PC-9 (cell line): ENCODE results near the gene NEK7. TPM values are rescaled to one million over a fixed set of nuclear protein-coding genes. Genes with fewer than 3 reads are reported as not detected.

Experiments
- BruUV-seq: library from RNA; stranded (reverse); fragments of 400-500 nt; replicated peaks from 2 replicates; lab custom pipeline; 2021; lab: Mats Ljungman, UMichigan
- CTCF ChIA-PET: fragments of 300-600 bp; sonication (Branson Sonifier 250); formaldehyde crosslinking; loops from one replicate; lab custom pipeline; 2022; ENCODE audit warnings: antibody characterized with exemption; lab: Charles Lee
- POLR2A ChIA-PET: fragments of 300-600 bp; sonication (Branson Sonifier 250); formaldehyde crosslinking; loops from one replicate; lab custom pipeline; 2022; ENCODE audit warnings: antibody characterized with exemption; ENCODE audit not compliant: unreplicated experiment; lab: Charles Lee
- DNase-seq, 2 experiments: peaks; one replicate each; pipeline versions ENCODE4 v3.0.0 to v3.0.0-alpha.2; 2015 to 2022; ENCODE audit warnings: mixed read lengths in 1 of 2
- H2AFZ ChIP-seq: fragments of 200-600 bp; sonication (generic); 2 replicates; pipeline ENCODE4 v1.8.1; 2017; ENCODE audit warnings: antibody characterized with exemption
- H3F3A ChIP-seq: fragments of 200-600 bp; sonication (generic); 2 replicates; pipeline ENCODE4 v1.8.1; 2017; ENCODE audit warnings: antibody characterized with exemption, mild to moderate bottlenecking, low read depth; ENCODE audit not compliant: insufficient read depth
- H3K27ac ChIP-seq: fragments of 200-600 bp; sonication (generic); 2 replicates; pipeline ENCODE4 v1.6.1; 2016; ENCODE audit warnings: mixed run types
- H3K27me3 ChIP-seq: fragments of 200-600 bp; sonication (generic); 2 replicates; pipeline ENCODE4 v1.6.1; 2016; ENCODE audit warnings: low read depth, mixed run types; ENCODE audit not compliant: insufficient read depth
- H3K36me3 ChIP-seq: fragments of 200-600 bp; sonication (generic); 2 replicates; pipeline ENCODE4 v1.6.1; 2016; ENCODE audit warnings: low read depth, mixed run types
- H3K4me1 ChIP-seq: fragments of 200-600 bp; sonication (generic); replicated peaks from 2 replicates; pipeline ENCODE4 v1.6.1; 2016; ENCODE audit warnings: mixed run types; ENCODE audit not compliant: insufficient read depth
- H3K4me2 ChIP-seq: fragments of 200-600 bp; sonication (generic); 2 replicates; pipeline ENCODE4 v1.6.1; 2017; ENCODE audit warnings: mixed run types
- H3K4me3 ChIP-seq: fragments of 200-600 bp; sonication (generic); 2 replicates; pipeline ENCODE4 v1.6.1; 2016; ENCODE audit warnings: mixed run types
- H3K79me2 ChIP-seq: fragments of 200-600 bp; sonication (generic); 2 replicates; pipeline ENCODE4 v1.6.1; 2017; ENCODE audit warnings: low read depth, mixed run types
- H3K9me2 ChIP-seq: fragments of 200-600 bp; sonication (generic); 2 replicates; pipeline ENCODE4 v1.8.1; 2017; ENCODE audit warnings: mild to moderate bottlenecking; ENCODE audit not compliant: insufficient read depth
- H3K9me3 ChIP-seq: fragments of 200-600 bp; sonication (generic); 2 replicates; pipeline ENCODE4 v1.8.1; 2016; ENCODE audit warnings: low read depth; ENCODE audit not compliant: insufficient read depth
- H4K20me1 ChIP-seq: fragments of 200-600 bp; sonication (generic); 2 replicates; pipeline ENCODE4 v1.8.1; 2017; ENCODE audit not compliant: insufficient read depth
- CTCF ChIP-seq: fragments of 200-600 bp; sonication (generic); conservative IDR thresholded peaks from 2 replicates; pipeline ENCODE4 v1.6.1; 2017; ENCODE audit warnings: mixed run types, antibody characterized with exemption, mild to moderate bottlenecking, moderate library complexity
- EZH2 ChIP-seq: fragments of 200-600 bp; sonication (generic); IDR thresholded peaks from 2 replicates; pipeline ENCODE4 v1.8.0; 2017; ENCODE audit warnings: antibody characterized with exemption, low read depth
- intact Hi-C: fragments of 100-400 bp; cut with micrococcal nuclease; formaldehyde crosslinking; loops from one replicate; pipeline ENCODE4 v1.10.0; 2022; ENCODE audit not compliant: unreplicated experiment
- total RNA-seq: library from RNA; stranded (reverse); gene quantifications from 2 replicates; pipeline ENCODE4 v1.2.3, GENCODE V29; 2021

The NEK7 gene
- total RNA-seq, 1 experiment from 2014 or later = 67.4 TPM

GRCh38 chr1:198258491-198258890, 101.7 kb downstream of the NEK7 start:
- Histone ChIP-seq H3F3A (no peaks in the 10 kb centered on the region), H3K4me3 (no peak overlapping the region), H3K27me3 (no peaks in the 10 kb centered on the region), H3K9me2 (no peaks in the 10 kb centered on the region), H3K4me2 (no peak overlapping the region), H3K36me3 (no peaks in the 10 kb centered on the region), H3K79me2 (no peaks in the 10 kb centered on the region), H3K9me3 (no peaks in the 10 kb centered on the region), H2AFZ (no peak overlapping the region), H4K20me1 (no peaks in the 10 kb centered on the region), H3K27ac (no peak overlapping the region), H3K4me1 (no peaks in the 10 kb centered on the region)
- intact Hi-C loops = no loop called here
- TF ChIP-seq EZH2 (no peak), CTCF (no peak)
- no TSS peak for BruUV-seq
- ChIA-PET POLR2A (no interaction called here), CTCF (no interaction called here)
- DNase-seq = no peak

DNA sequence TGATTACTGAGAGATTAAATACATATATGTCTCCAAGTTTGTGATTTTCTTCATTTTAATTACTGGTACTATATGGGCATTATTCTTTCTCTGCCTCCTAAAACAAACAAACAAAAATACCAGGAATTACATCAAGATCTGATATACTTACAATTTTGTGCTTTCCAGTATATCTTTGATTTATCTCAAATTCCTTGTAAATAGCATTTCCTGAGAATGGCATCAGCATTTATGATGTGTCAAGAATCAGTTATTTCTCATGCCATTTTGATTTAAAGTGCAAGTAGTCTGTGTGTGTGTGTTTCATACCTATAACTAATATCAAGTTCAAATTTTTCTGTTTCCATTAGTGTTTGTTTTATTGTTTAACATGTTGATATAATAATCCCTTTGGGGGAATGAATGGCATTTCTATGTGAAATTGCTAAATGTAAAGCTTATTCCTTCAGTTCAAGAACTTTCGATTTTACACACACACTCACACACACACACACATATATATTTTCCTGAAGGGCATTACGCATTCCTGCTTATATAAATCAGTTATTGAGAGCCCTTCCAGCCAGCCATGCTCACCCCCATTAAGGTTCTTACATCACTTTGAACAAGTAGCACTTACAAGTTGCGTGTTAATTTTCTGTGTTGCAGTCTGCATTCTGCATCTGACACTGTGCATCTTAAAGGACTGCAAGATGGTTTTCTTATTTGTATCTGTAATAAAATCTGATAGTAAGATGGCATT, 102.7 kb downstream of the NEK7 start:
- POLR2A ChIA-PET = interaction anchor here (0.6 kb wide), 1 partner anchor 18 kb away, joined by 5 read pairs; no protein-coding TSS in a partner anchor
- DNase-seq = no peak

DNA sequence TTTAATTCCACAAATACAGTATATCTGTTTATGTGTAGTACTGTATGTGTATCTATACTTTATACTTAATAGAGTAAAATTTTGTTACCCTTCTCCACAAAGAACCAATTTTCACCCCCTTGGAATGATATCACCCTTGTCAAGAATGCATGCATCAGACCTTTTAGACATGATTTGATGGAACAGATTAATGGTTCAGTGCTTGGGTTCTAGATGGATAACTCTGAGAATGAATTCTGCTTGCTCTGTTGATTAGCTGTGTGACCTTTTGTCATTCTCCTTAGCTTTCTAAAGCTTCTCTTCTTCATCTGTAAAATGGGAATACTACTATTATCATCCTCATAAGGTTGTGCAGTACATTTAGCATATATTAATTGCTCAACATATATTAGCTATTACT, 105.1 kb downstream of the NEK7 start:
- Histone ChIP-seq H3K9me3 (no peaks in the 10 kb centered on the region), H3K79me2 (no peaks in the 10 kb centered on the region), H3K27ac (no peak overlapping the region), H4K20me1 (no peaks in the 10 kb centered on the region), H3K36me3 (no peaks in the 10 kb centered on the region), H3K27me3 (no peaks in the 10 kb centered on the region), H3K4me1 (no peaks in the 10 kb centered on the region), H3K9me2 (no peaks in the 10 kb centered on the region), H2AFZ (no peak overlapping the region), H3K4me3 (no peak overlapping the region), H3K4me2 (no peak overlapping the region), H3F3A (no peaks in the 10 kb centered on the region)
- intact Hi-C loops = no loop called here
- TF ChIP-seq EZH2 = no peak
- TF ChIP-seq CTCF = no peak
- CTCF ChIA-PET = no interaction called here
- no TSS peak for BruUV-seq
- POLR2A ChIA-PET = no interaction called here
- no peak for DNase-seq

More for the DNA sequence above, 102.7 kb downstream of the NEK7 start:
- Histone ChIP-seq H3K79me2 (no peaks in the 10 kb centered on the region), H3F3A (no peaks in the 10 kb centered on the region), H3K9me3 (no peaks in the 10 kb centered on the region), H3K36me3 (no peaks in the 10 kb centered on the region), H3K4me2 (no peak overlapping the region), H3K27ac (no peak overlapping the region), H3K9me2 (no peaks in the 10 kb centered on the region), H2AFZ (no peak overlapping the region), H4K20me1 (no peaks in the 10 kb centered on the region), H3K27me3 (no peaks in the 10 kb centered on the region), H3K4me3 (no peak overlapping the region), H3K4me1 (no peaks in the 10 kb centered on the region)
- intact Hi-C loops = no loop called here
- no peak for TF ChIP-seq EZH2
- TF ChIP-seq CTCF = no peak
- CTCF ChIA-PET = interaction anchor here (0.5 kb wide), 1 partner anchor 927 kb away, joined by 3 read pairs; no protein-coding TSS in a partner anchor
- BruUV-seq = no TSS peak
